PFSK-1 (cell line): ENCODE measurements around the gene PBX4.

Experiments
- FOXP2 ChIP-seq: optimal IDR thresholded peaks from 2 replicates; pipeline ENCODE3; 2011; ENCODE audit warnings: borderline replicate concordance, control low read depth, inconsistent platforms; ENCODE audit not compliant: insufficient read depth; ENCODE audit errors: extremely low read length, extremely low read depth
- POLR2AphosphoS5 ChIP-seq: IDR thresholded peaks from 2 replicates; pipeline ENCODE4 v1.6.1; 2012; ENCODE audit warnings: low read depth, mild to moderate bottlenecking, control low read depth, low read length, moderate library complexity
- REST ChIP-seq, 2 experiments: IDR thresholded peaks; 2 replicates each; pipeline versions ENCODE4 v1.6.1 to v1.8.0; 2011 to 2012; ENCODE audit warnings: low read depth in 2 of 2, low read length in 2 of 2, control low read depth in 1 of 2, inconsistent platforms in 1 of 2, mild to moderate bottlenecking in 1 of 2, moderate library complexity in 1 of 2; ENCODE audit not compliant: insufficient read depth in 1 of 2
- SIN3A ChIP-seq: IDR thresholded peaks from 2 replicates; pipeline ENCODE4 v1.6.1; 2012; ENCODE audit warnings: mild to moderate bottlenecking, low read length, moderate library complexity, borderline replicate concordance; ENCODE audit not compliant: insufficient read depth
- TAF1 ChIP-seq: IDR thresholded peaks from 2 replicates; pipeline ENCODE4 v1.6.1; 2012; ENCODE audit warnings: low read length, control low read depth, borderline replicate concordance; ENCODE audit not compliant: insufficient read depth

PBX4 gene

GRCh38 chr19:19661675-19662251 lies 43.3 kb upstream of the PBX4 start:
- TF ChIP-seq REST (IDR thresholded peaks at IDR 0.05; ENCODE audit: insufficient read depth in 1 of 2, low read depth in 2 of 2, low read length in 2 of 2) (no peak), TAF1 (no peak), FOXP2 (no peak), POLR2AphosphoS5 (no peak), SIN3A (no peak)

GRCh38 chr19:19661141-19661674 lies 42.7 kb upstream of the PBX4 start:
- no peak for TF ChIP-seq FOXP2
- no peak for TF ChIP-seq REST (IDR thresholded peaks at IDR 0.05; ENCODE audit: insufficient read depth in 1 of 2, low read depth in 2 of 2, low read length in 2 of 2)
- no peak for TF ChIP-seq SIN3A
- TF ChIP-seq TAF1 = no peak
- TF ChIP-seq POLR2AphosphoS5 = no peak

GRCh38 chr19:19659646-19660245 lies 41.3 kb upstream of the PBX4 start:
- TF ChIP-seq REST (IDR thresholded peaks at IDR 0.05; ENCODE audit: insufficient read depth in 1 of 2, low read depth in 2 of 2, low read length in 2 of 2) = no peak
- no peak for TF ChIP-seq SIN3A
- TF ChIP-seq TAF1 = no peak
- TF ChIP-seq POLR2AphosphoS5 = no peak
- no peak for TF ChIP-seq FOXP2

- TF ChIP-seq REST (IDR thresholded peaks at IDR 0.05; ENCODE audit: insufficient read depth in 1 of 2, low read depth in 2 of 2, low read length in 2 of 2) (no peak), POLR2AphosphoS5 (no peak), SIN3A (no peak), FOXP2 (no peak), TAF1 (no peak)
Observed at GRCh38 chr19:19657397-19657783, 38.9 kb upstream of the PBX4 start.
